HCT116 (cell line): Measurements from ENCODE around the gene MYO3B. TPM values are rescaled to one million over a fixed set of nuclear protein-coding genes. Genes with fewer than 3 reads are reported as not detected.

Source experiments
- ATAC-seq: fragments of 200-7000 bp; cut with Tn5 transposase; 2 replicates; pipeline ENCODE4 v1.9.1; 2020; ENCODE audit warnings: mild to moderate bottlenecking, moderate library complexity
- BruUV-seq: library from RNA; stranded (reverse); fragments of 400-500 nt; replicated peaks from 2 replicates; lab custom pipeline; 2021; lab: Mats Ljungman, UMichigan
- CTCF ChIA-PET: fragments of 300-600 bp; sonication (Branson Sonifier 250); formaldehyde crosslinking; loops from one replicate; lab custom pipeline; 2021; ENCODE audit warnings: antibody characterized with exemption; lab: Charles Lee
- POLR2A ChIA-PET: fragments of 300-600, 350-600 bp; sonication (Branson Sonifier 250); formaldehyde crosslinking; loops from one replicate; lab custom pipeline; 2021; ENCODE audit warnings: antibody characterized with exemption; lab: Charles Lee
- RAD21 ChIA-PET, 2 experiments: fragments of 300-600 bp; sonication (Branson Sonifier 250); formaldehyde crosslinking; loops; one replicate each; lab custom pipeline; 2023; ENCODE audit warnings: low total read pairs in 2 of 2; ENCODE audit not compliant: uncharacterized antibody in 2 of 2, unreplicated experiment in 2 of 2, low non-redundant PET in 1 of 2; lab: Charles Lee
- DNase-seq: peaks from one replicate; pipeline ENCODE4 v3.0.0-alpha.2; 2010; ENCODE audit warnings: low read depth, low spot score
- H2AFZ ChIP-seq: fragments of 200-600 bp; shearing (Covaris generic), sonication (generic); 2 replicates; pipeline ENCODE4 v1.6.1; 2017; ENCODE audit warnings: low read depth, mixed run types, mixed read lengths, antibody characterized with exemption, low read length; ENCODE audit not compliant: poor library complexity, severe bottlenecking
- H3K27ac ChIP-seq: 2 replicates; pipeline ENCODE4 v1.5.1; 2012; ENCODE audit warnings: low read depth, low read length
- H3K27me3 ChIP-seq: fragments of 200-600 bp; sonication (generic); 2 replicates; pipeline ENCODE4 v1.6.1; 2016; ENCODE audit warnings: mixed run types, low read length, mixed read lengths; ENCODE audit not compliant: insufficient read depth
- H3K36me3 ChIP-seq, 2 experiments: fragments of 200-500 bp in 1 of 2; fragments of 200-600 bp in 1 of 2; sonication (Bioruptor generic) in 1 of 2; sonication (generic) in 1 of 2; 2 replicates each; pipeline versions ENCODE4 v1.5.1 to v1.6.1; 2014 to 2016; ENCODE audit warnings: low read length in 2 of 2, inconsistent platforms in 1 of 2, mixed read lengths in 1 of 2, mixed run types in 1 of 2; ENCODE audit not compliant: insufficient read depth in 2 of 2, control insufficient read depth in 1 of 2
- H3K4me1 ChIP-seq, 2 experiments: fragments of 200-600 bp in 1 of 2; sonication (generic) in 1 of 2; 2 replicates each; pipeline versions ENCODE4 v1.5.1 to v1.6.1; 2012 to 2017; ENCODE audit warnings: low read length in 2 of 2, inconsistent platforms in 1 of 2, mild to moderate bottlenecking in 1 of 2, mixed read lengths in 1 of 2, mixed run types in 1 of 2, moderate library complexity in 1 of 2; ENCODE audit not compliant: insufficient read depth in 2 of 2, control insufficient read depth in 1 of 2
- H3K4me2 ChIP-seq: fragments of 200-600 bp; sonication (generic); 2 replicates; pipeline ENCODE4 v1.6.1; 2017; ENCODE audit warnings: mixed run types, low read length, mixed read lengths
- H3K4me3 ChIP-seq, 2 experiments: fragments of 200-600 bp in 1 of 2; sonication (generic) in 1 of 2; replicated peaks in 1 of 2; 2 replicates each; pipeline ENCODE4 v1.5.1; 2011 to 2016; ENCODE audit warnings: low read length in 2 of 2, control low read depth in 1 of 2, low read depth in 1 of 2, mild to moderate bottlenecking in 1 of 2, mixed read lengths in 1 of 2, mixed run types in 1 of 2
- H3K79me2 ChIP-seq: fragments of 200-600 bp; sonication (generic); 2 replicates; pipeline ENCODE4 v1.6.1; 2017; ENCODE audit warnings: mild to moderate bottlenecking, mixed run types, low read length, moderate library complexity, mixed read lengths; ENCODE audit not compliant: insufficient read depth
- H3K9ac ChIP-seq: fragments of 200-600 bp; sonication (generic); 2 replicates; pipeline ENCODE4 v1.6.1; 2016; ENCODE audit warnings: low read length, mixed read lengths
- H3K9me2 ChIP-seq: fragments of 200-600 bp; sonication (generic), shearing (Covaris generic); 2 replicates; pipeline ENCODE4 v1.6.1; 2017; ENCODE audit warnings: mixed run types, mild to moderate bottlenecking, moderate library complexity; ENCODE audit not compliant: insufficient read depth
- H3K9me3 ChIP-seq, 2 experiments: fragments of 200-500 bp in 1 of 2; fragments of 200-600 bp in 1 of 2; sonication (Bioruptor generic) in 1 of 2; sonication (generic) in 1 of 2; 2 replicates each; pipeline ENCODE4 v1.6.1; 2014 to 2017; ENCODE audit warnings: low read length in 2 of 2, mixed read lengths in 2 of 2, inconsistent platforms in 1 of 2, low read depth in 1 of 2, mild to moderate bottlenecking in 1 of 2, mixed run types in 1 of 2, moderate library complexity in 1 of 2; ENCODE audit not compliant: control insufficient read depth in 1 of 2, insufficient read depth in 1 of 2
- H4K20me1 ChIP-seq: fragments of 200-600 bp; sonication (generic), shearing (Covaris generic); 2 replicates; pipeline ENCODE4 v1.6.1; 2017; ENCODE audit warnings: mixed run types, mild to moderate bottlenecking, moderate library complexity; ENCODE audit not compliant: insufficient read depth
- ATF3 ChIP-seq: IDR thresholded peaks from 2 replicates; pipeline ENCODE4 v1.6.1; 2012
- CEBPB ChIP-seq: IDR thresholded peaks from 2 replicates; pipeline ENCODE4 v1.6.1; 2012; ENCODE audit warnings: low read depth
- CTCF ChIP-seq, 3 experiments: fragments of 200-600 bp in 1 of 3; sonication (generic) in 1 of 3; IDR thresholded peaks in 2 of 3; conservative IDR thresholded peaks in 1 of 3; 2 replicates each; pipeline ENCODE4 v1.5.1; 2012 to 2017; ENCODE audit warnings: low read depth in 2 of 3, low read length in 2 of 3, antibody characterized with exemption in 1 of 3, borderline replicate concordance in 1 of 3, control low read depth in 1 of 3, mild to moderate bottlenecking in 1 of 3, mixed read lengths in 1 of 3, mixed run types in 1 of 3, moderate library complexity in 1 of 3; ENCODE audit not compliant: insufficient read depth in 1 of 3
- EGR1 ChIP-seq: IDR thresholded peaks from 2 replicates; pipeline ENCODE4 v1.6.1; 2012; ENCODE audit warnings: low read depth
- ELF1 ChIP-seq: IDR thresholded peaks from 2 replicates; pipeline ENCODE4 v1.6.1; 2012; ENCODE audit warnings: low read depth, borderline replicate concordance
- EZH2 ChIP-seq: fragments of 200-600 bp; sonication (generic); IDR thresholded peaks from 2 replicates; pipeline ENCODE4 v1.6.1; 2017; ENCODE audit warnings: antibody characterized with exemption, mixed run types
- EZH2phosphoT487 ChIP-seq: fragments of 200-600 bp; IDR thresholded peaks from 2 replicates; pipeline ENCODE4 v1.6.1; 2018; ENCODE audit warnings: antibody characterized with exemption, borderline replicate concordance
- JUND ChIP-seq: IDR thresholded peaks from 2 replicates; pipeline ENCODE4 v1.6.1; 2012
- POLR2AphosphoS5 ChIP-seq: IDR thresholded peaks from 2 replicates; pipeline ENCODE4 v1.6.1; 2011; ENCODE audit warnings: mild to moderate bottlenecking, low read depth, low read length, moderate library complexity
- TCF7L2 ChIP-seq: IDR thresholded peaks from 2 replicates; pipeline ENCODE4 v1.7.0; 2011; ENCODE audit warnings: borderline replicate concordance, inconsistent platforms; ENCODE audit not compliant: insufficient read depth, insufficient read length; ENCODE audit errors: extremely low read depth
- YY1 ChIP-seq: IDR thresholded peaks from 2 replicates; pipeline ENCODE4 v1.6.1; 2011; ENCODE audit warnings: low read length, low read depth, moderate library complexity, mild to moderate bottlenecking; ENCODE audit not compliant: insufficient replicate concordance; ENCODE audit errors: extremely low read depth
- ZBTB33 ChIP-seq: IDR thresholded peaks from 2 replicates; pipeline ENCODE4 v1.6.1; 2011; ENCODE audit warnings: mild to moderate bottlenecking, low read length, moderate library complexity; ENCODE audit not compliant: insufficient replicate concordance; ENCODE audit errors: extremely low read depth
- ZFX ChIP-seq: fragments of 450-650 bp; IDR thresholded peaks from 2 replicates; pipeline ENCODE4 v1.6.1; 2017
- ZNF274 ChIP-seq: fragments of 200-500 bp; sonication (Bioruptor generic); IDR thresholded peaks from 2 replicates; pipeline ENCODE4 v1.6.1; 2014; ENCODE audit warnings: mild to moderate bottlenecking, low read depth, low read length, inconsistent platforms
- intact Hi-C: fragments of 100-400 bp; cut with micrococcal nuclease; formaldehyde crosslinking; loops from 2 replicates; pipeline ENCODE4 v1.10.0; 2022
- total RNA-seq: library from RNA; stranded (reverse); gene quantifications from one replicate; pipeline ENCODE4 v1.2.1, GENCODE V29; 2021; ENCODE audit not compliant: unreplicated experiment

MYO3B gene
- total RNA-seq, 1 experiment from 2014 or later, result not detected

- Histone ChIP-seq H3K27ac (no peak overlapping the region), H3K4me1 (no peaks in the 10 kb centered on the region), H3K9me3 (no peaks in the 10 kb centered on the region), H3K4me2 (no peak overlapping the region), H3K4me3 (no peak overlapping the region), H2AFZ (no peak overlapping the region), H3K27me3 (no peaks in the 10 kb centered on the region), H4K20me1 (no peaks in the 10 kb centered on the region), H3K36me3 (no peaks in the 10 kb centered on the region), H3K9me2 (no peaks in the 10 kb centered on the region), H3K9ac (no peak overlapping the region), H3K79me2 (no peaks in the 10 kb centered on the region)
- ChIA-PET POLR2A (no interaction called here), CTCF (no interaction called here), RAD21 (no interaction called here)
- no peak for DNase-seq
- TF ChIP-seq ATF3 (no peak), ELF1 (no peak), POLR2AphosphoS5 (no peak), CEBPB (no peak), EGR1 (no peak), TCF7L2 (no peak), ZNF274 (no peak), CTCF (IDR thresholded peaks at IDR 0.05 in 2 of 3, conservative IDR thresholded peaks at IDR 0.05 in 1 of 3; ENCODE audit: borderline replicate concordance in 1 of 3, insufficient read depth in 1 of 3, low read depth in 2 of 3, low read length in 2 of 3) (no peak), ZFX (no peak), EZH2phosphoT487 (no peak), YY1 (no peak), JUND (no peak), EZH2 (no peak), ZBTB33 (no peak)
- intact Hi-C loops, result no loop called here
- BruUV-seq, result no TSS peak
- ATAC-seq, result no peak
Observed at GRCh38 chr2:170261566-170261965, 83.6 kb downstream of the MYO3B start.
